Parathyroid adenoma (tissue), 2 donors: ENCODE measurements around the gene KIRREL3.

Source experiments
- H2AFZ ChIP-seq: fragments of 300-600 bp; sonication (generic); one replicate; pipeline ENCODE4 v1.7.0; 2017; ENCODE audit warnings: antibody characterized with exemption, mild to moderate bottlenecking
- H3K27ac ChIP-seq: fragments of 300-600 bp; sonication (generic); one replicate; pipeline ENCODE4 v1.7.0; 2017
- H3K27me3 ChIP-seq: fragments of 300-600 bp; sonication (generic); one replicate; pipeline ENCODE4 v1.7.0; 2017; ENCODE audit warnings: low read length; ENCODE audit not compliant: control insufficient read depth, insufficient read depth
- H3K36me3 ChIP-seq: fragments of 300-600 bp; sonication (generic); one replicate; pipeline ENCODE4 v1.7.0; 2017; ENCODE audit warnings: low read length; ENCODE audit not compliant: control insufficient read depth, insufficient read depth
- H3K4me1 ChIP-seq: fragments of 300-600 bp; sonication (generic); one replicate; pipeline ENCODE4 v1.7.0; 2017; ENCODE audit warnings: control low read depth
- H3K4me2 ChIP-seq: fragments of 300-600 bp; sonication (generic); one replicate; pipeline ENCODE4 v1.7.0; 2017; ENCODE audit warnings: low read length
- H3K4me3 ChIP-seq: fragments of 300-600 bp; sonication (generic); one replicate; pipeline ENCODE4 v1.7.0; 2017; ENCODE audit warnings: low read depth, low read length
- H3K79me2 ChIP-seq: fragments of 300-600 bp; sonication (generic); one replicate; pipeline ENCODE4 v1.7.0; 2017; ENCODE audit warnings: control low read depth
- H3K9ac ChIP-seq: fragments of 300-600 bp; sonication (generic); one replicate; pipeline ENCODE4 v1.7.0; 2017; ENCODE audit warnings: mild to moderate bottlenecking
- H3K9me3 ChIP-seq: fragments of 300-600 bp; sonication (generic); one replicate; pipeline ENCODE4 v1.7.0; 2017; ENCODE audit warnings: low read length; ENCODE audit not compliant: control insufficient read depth
- TF ChIP-seq, protein P1 (sequence below): fragments of 300-600 bp; sonication (generic); IDR thresholded peaks from one replicate; pipeline ENCODE4 v1.7.0; 2017; ENCODE audit warnings: antibody characterized with exemption, mild to moderate bottlenecking
- donor health status: primary hyperparathyroidism.

KIRREL3 gene

GRCh38 chr11:126981635-126982034, 18.9 kb downstream of the KIRREL3 start:
- Histone ChIP-seq H3K4me3 (no peak overlapping the region), H3K79me2 (no peaks in the 10 kb centered on the region), H3K9me3 (no peaks in the 10 kb centered on the region), H3K4me2 (no peak overlapping the region), H3K27ac (no peak overlapping the region), H3K9ac (no peak overlapping the region), H3K36me3 (no peaks in the 10 kb centered on the region), H3K27me3 (no peaks in the 10 kb centered on the region), H3K4me1 (no peaks in the 10 kb centered on the region), H2AFZ (no peak overlapping the region)
- TF ChIP-seq, protein P1, sequence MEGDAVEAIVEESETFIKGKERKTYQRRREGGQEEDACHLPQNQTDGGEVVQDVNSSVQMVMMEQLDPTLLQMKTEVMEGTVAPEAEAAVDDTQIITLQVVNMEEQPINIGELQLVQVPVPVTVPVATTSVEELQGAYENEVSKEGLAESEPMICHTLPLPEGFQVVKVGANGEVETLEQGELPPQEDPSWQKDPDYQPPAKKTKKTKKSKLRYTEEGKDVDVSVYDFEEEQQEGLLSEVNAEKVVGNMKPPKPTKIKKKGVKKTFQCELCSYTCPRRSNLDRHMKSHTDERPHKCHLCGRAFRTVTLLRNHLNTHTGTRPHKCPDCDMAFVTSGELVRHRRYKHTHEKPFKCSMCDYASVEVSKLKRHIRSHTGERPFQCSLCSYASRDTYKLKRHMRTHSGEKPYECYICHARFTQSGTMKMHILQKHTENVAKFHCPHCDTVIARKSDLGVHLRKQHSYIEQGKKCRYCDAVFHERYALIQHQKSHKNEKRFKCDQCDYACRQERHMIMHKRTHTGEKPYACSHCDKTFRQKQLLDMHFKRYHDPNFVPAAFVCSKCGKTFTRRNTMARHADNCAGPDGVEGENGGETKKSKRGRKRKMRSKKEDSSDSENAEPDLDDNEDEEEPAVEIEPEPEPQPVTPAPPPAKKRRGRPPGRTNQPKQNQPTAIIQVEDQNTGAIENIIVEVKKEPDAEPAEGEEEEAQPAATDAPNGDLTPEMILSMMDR, result no peak

- no peak overlapping the region for H3K27ac ChIP-seq
- H3K79me2 ChIP-seq, result no peaks in the 10 kb centered on the region
- no peaks in the 10 kb centered on the region for H3K36me3 ChIP-seq
- no peak overlapping the region for H2AFZ ChIP-seq
- TF ChIP-seq, protein P1, result no peak
- no peak overlapping the region for H3K9ac ChIP-seq
- no peak overlapping the region for H3K4me2 ChIP-seq
- no peaks in the 10 kb centered on the region for H3K4me1 ChIP-seq
- H3K4me3 ChIP-seq, result no peak overlapping the region
- no peaks in the 10 kb centered on the region for H3K9me3 ChIP-seq
- H3K27me3 ChIP-seq, result no peaks in the 10 kb centered on the region
Observed at GRCh38 chr11:126978911-126979310, 21.7 kb downstream of the KIRREL3 start.

DNA sequence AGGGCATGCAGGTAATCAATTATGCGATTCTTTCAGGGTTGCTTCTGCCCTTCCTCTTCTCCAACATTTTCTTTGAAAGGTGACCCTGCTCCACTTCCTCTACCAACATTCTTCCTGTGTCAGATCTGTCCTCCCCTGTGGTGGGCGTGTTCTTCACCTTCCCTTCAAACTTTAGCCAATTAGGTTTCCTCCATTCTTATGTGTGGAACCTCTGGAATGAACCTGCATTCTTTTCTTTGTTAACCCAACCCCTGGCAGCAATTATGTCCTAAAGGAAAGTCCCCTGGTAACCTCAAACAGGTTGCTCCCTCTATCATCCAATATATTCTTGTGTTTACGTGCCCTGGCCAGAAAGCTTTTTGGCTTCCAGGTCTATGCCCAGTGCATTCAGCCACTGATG, 22.4 kb downstream of the KIRREL3 start:
- no peak overlapping the region for H3K9ac ChIP-seq
- no peaks in the 10 kb centered on the region for H3K4me1 ChIP-seq
- H3K4me2 ChIP-seq, result no peak overlapping the region
- no peaks in the 10 kb centered on the region for H3K36me3 ChIP-seq
- H3K4me3 ChIP-seq, result no peak overlapping the region
- TF ChIP-seq, protein P1, result no peak
- no peak overlapping the region for H3K27ac ChIP-seq
- no peaks in the 10 kb centered on the region for H3K79me2 ChIP-seq
- H3K9me3 ChIP-seq, result no peaks in the 10 kb centered on the region
- H3K27me3 ChIP-seq, result no peaks in the 10 kb centered on the region
- no peak overlapping the region for H2AFZ ChIP-seq

GRCh38 chr11:126973051-126973450, 27.5 kb downstream of the KIRREL3 start:
- Histone ChIP-seq H3K9me3 (no peaks in the 10 kb centered on the region), H3K9ac (no peak overlapping the region), H3K36me3 (no peaks in the 10 kb centered on the region), H3K4me2 (no peak overlapping the region), H3K79me2 (no peaks in the 10 kb centered on the region), H3K27ac (no peak overlapping the region), H2AFZ (no peak overlapping the region), H3K27me3 (no peaks in the 10 kb centered on the region), H3K4me3 (no peak overlapping the region), H3K4me1 (no peaks in the 10 kb centered on the region)
- TF ChIP-seq, protein P1, result no peak

DNA sequence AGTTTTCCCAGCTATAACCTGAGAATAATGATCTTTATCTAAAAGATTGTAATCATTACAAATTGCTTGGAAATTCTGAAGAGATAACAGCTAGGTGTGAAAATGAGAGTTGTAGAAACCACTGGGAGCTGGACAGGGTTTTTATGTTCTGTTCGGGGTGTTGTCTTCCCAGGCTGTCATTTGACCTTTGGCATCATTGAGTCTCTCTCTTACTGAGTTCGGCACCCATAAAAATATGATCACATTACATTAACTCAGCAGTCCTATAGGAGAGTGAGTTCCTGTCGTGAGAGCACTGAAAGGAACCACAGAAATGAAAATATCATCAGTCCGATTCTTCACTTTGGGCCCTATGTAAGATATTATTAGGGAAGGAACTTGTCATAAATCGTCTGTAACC, 29.3 kb downstream of the KIRREL3 start:
- TF ChIP-seq, protein P1, result no peak
- no peaks in the 10 kb centered on the region for H3K27me3 ChIP-seq
- H3K4me1 ChIP-seq, result no peaks in the 10 kb centered on the region
- H3K36me3 ChIP-seq, result no peaks in the 10 kb centered on the region
- no peak overlapping the region for H3K4me3 ChIP-seq
- no peak overlapping the region for H2AFZ ChIP-seq
- H3K27ac ChIP-seq, result no peak overlapping the region
- H3K79me2 ChIP-seq, result no peaks in the 10 kb centered on the region
- no peak overlapping the region for H3K4me2 ChIP-seq
- no peak overlapping the region for H3K9ac ChIP-seq
- H3K9me3 ChIP-seq, result no peaks in the 10 kb centered on the region
